AG09319 (cell line): Measurements from ENCODE around the gene PLEKHB2.
"Not testable (repeated sequence)": the region's sequence is repeated elsewhere in the genome, so short reads cannot be mapped to it uniquely, and the experiment has no call there.

Experiments
- DNase-seq: peaks from one replicate; pipeline ENCODE4 v3.0.0-alpha.2; 2010; ENCODE audit warnings: low read depth; ENCODE audit errors: extremely low read depth
- TF ChIP-seq, protein P1 (sequence below): IDR thresholded peaks from 2 replicates; pipeline ENCODE4 v1.5.1; 2011; ENCODE audit warnings: low read depth, mild to moderate bottlenecking, inconsistent platforms, low read length, moderate library complexity

Gene PLEKHB2

DNA sequence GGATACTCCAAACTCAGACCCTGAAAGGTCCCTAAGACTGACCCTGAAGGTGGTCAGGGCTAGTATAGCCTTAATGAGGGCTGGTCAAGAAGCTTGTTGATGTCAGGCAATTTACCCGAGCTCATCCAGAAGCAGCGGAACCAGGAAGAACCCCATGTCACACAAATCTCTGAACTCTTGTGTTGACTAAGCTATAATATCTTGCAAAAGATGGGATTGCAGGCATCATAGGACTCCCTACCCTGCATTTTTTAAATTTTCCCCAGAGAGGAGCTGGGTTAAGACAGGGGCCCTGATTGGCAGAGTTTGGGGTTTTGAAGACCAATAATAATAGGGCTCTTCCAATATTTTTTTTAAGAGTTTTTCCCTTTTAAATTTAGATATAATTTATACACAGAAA is 2.0 kb upstream of the PLEKHB2 start:
- TF ChIP-seq, protein P1, sequence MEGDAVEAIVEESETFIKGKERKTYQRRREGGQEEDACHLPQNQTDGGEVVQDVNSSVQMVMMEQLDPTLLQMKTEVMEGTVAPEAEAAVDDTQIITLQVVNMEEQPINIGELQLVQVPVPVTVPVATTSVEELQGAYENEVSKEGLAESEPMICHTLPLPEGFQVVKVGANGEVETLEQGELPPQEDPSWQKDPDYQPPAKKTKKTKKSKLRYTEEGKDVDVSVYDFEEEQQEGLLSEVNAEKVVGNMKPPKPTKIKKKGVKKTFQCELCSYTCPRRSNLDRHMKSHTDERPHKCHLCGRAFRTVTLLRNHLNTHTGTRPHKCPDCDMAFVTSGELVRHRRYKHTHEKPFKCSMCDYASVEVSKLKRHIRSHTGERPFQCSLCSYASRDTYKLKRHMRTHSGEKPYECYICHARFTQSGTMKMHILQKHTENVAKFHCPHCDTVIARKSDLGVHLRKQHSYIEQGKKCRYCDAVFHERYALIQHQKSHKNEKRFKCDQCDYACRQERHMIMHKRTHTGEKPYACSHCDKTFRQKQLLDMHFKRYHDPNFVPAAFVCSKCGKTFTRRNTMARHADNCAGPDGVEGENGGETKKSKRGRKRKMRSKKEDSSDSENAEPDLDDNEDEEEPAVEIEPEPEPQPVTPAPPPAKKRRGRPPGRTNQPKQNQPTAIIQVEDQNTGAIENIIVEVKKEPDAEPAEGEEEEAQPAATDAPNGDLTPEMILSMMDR = no peak
- no peak for DNase-seq

DNA sequence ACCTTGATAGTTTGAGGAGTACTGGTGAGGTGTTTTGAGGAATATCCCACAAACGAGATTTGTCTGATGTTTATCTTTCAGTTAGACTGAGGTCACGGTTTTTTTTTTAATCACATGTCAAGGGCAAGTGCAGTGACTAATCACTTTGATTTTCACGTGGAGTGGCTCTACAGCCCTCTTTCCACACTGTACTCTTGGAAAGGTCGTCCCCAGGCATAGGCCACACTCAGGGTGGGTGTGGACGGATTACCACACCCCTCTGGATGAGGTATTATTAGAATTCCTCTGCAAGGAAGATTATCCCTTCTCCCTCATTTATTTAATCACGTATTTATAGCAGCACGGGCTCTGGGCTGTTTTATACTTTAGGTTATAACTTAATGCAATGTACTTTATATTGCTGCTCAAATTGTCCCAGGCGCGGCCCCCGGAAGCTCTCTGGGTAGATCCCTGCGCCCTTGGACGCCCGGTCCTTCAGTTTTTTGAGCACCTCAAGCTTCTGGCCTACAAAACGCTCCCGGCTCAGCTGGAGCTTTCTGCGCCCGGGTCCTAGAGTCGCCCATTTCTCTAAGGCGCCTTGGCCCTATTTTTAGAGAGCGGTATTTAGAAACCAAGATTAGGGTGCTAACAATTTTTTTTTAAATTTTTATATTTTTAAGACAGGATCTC is 515 bp upstream of the PLEKHB2 start:
- no peak for DNase-seq
- TF ChIP-seq, protein P1 = no peak

DNA sequence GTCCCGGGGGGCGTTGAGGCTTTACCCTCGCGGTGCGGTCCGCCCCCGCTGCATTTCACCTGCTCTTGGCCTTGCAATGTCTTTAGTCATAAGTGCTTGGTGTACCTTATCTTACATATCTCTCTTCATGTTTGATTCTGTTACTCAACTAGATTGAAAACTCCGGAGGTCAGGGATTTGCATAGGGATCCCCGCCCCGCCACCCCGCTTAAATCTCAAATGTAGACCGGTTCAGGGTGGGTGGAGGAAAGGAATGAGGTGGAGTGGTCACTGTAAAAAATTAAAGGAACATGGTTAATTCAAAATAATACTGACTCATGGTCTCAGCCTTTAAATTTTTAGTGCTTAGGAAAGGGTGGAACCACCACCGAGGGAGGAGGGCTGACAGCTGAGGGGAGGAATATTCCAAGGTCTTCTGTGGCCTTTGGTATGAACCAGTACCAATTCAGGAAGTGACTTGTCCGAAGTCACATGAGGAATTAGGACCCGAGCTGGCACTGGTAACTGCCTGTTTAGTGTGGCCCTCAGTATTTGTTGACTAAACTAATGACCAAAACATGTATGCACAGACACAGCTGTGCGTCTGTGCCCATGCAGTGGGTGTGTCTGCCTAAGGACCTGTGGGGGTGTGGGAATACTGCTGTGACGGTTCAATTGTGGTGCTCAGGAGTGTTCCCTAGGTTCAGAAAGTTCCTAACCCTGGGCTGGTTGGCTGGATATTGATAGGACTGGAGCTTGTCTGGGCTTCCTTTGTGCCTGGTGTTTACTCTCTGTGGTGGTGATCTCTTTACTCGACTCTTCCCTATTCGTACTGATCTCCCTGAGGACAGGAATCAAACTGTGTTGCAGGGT is 1.0 kb downstream of the PLEKHB2 start:
- TF ChIP-seq, protein P1 = no peak
- DNase-seq = no peak

DNA sequence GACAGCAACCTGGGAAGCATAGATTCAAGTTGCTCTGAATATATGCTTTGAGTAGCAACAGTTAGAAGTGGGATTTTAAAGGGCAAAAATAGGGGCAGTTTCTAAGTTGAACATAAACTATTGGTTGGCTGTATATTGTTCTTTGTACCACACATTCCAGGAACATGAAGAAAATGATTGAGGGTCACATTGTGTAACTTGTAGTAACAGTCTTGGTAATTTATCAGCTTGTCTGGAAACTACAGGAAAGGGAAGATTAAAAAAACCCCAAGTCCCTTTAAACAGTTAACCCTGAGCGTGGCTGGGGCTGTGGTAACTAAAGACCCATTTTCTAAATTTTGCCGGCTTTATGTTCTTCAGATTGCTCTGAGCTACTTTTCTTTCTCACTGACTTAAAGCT is 7.4 kb downstream of the PLEKHB2 start:
- TF ChIP-seq, protein P1 = no peak
- no peak for DNase-seq

DNA sequence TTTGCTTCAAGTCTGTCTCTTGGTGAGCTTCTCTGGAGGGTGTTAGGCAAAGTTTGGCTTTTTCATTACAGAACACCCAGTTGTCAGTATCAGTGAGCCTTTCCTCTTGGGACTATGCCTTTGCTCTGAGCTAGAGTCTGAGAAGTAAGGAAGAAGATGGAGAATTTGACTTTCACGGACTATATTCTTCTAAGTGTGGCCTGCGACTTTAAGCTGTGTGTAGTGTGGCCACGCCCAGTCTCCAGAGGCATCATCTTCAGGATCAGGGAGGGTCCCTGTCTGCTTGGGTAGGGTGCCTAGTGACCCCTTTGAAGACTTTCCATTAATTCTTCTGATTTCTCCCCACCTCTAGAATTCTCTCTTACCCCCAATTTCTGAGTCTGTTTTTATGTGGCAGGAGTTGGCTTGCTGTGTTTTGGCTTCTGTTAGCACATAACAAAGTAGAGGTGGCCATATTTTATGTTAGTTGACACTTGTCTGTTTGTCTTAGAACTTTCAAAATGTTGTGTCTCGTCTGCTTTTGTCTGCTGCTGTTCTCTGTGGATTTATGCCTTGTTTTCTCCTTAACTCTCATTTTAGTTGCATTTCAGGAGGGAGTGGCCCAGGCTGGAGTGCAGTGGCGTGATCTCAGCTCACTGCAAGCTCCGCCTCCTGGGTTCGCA is 8.6 kb downstream of the PLEKHB2 start:
- no peak for DNase-seq
- TF ChIP-seq, protein P1 = no peak

DNA sequence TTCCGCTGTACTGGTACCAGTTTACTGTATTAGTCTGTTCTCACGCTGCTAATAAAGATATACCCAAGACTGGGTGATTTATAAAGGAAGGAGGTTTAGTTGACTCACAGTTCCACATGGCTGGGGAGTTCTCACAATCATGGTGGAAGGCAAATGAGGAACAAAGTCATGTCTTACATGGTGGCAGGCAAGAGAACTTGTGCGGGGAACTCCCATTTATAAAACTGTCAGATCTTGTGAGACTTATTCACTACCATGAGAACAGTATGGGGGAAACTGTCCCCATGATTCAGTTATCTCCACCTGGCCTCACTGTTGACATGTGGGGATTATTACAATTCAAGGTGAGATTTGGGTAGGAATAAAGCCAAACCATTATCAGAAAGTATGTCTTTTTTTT is 9.8 kb downstream of the PLEKHB2 start:
- not testable (repeated sequence) for DNase-seq

DNA sequence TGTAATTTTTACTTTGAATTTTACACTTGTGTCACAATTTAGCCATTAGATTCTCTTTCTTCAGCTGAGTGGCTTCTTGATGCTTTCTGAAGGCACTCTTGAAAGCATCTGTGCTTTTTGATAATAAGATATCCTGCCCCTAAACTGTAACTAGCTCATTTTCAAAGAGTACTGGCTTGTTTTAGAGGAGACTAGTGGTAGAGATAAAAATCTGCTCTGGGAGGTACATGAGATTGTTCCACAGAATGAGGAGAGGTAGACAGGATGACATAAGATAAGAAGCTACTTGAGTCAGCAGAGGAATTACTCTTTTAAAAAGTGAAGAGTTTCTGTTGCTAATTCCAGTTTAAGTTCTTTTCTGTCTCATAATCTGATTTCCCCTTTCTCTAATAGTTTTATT is 10.6 kb downstream of the PLEKHB2 start:
- TF ChIP-seq, protein P1 = no peak
- DNase-seq = no peak
